HAP-1 (cell line): ENCODE measurements around the gene ABI1.

Experiments
- DNase-seq, 2 experiments: peaks; one replicate each; pipeline ENCODE4 v3.0.0-alpha.2; 2016 to 2020; ENCODE audit warnings: low spot score in 2 of 2
- H3K27me3 ChIP-seq: fragments of 250-450 bp; sonication (Bioruptor Pico); 2 replicates; pipeline ENCODE4 v1.5.1; 2020; ENCODE audit warnings: low read depth, mild to moderate bottlenecking, moderate library complexity
- H3K36me3 ChIP-seq: fragments of 250-450 bp; sonication (Bioruptor Pico); replicated peaks from 2 replicates; pipeline ENCODE4 v1.5.1; 2020; ENCODE audit warnings: mild to moderate bottlenecking
- H3K4me1 ChIP-seq: fragments of 250-450 bp; sonication (Bioruptor Pico); 2 replicates; pipeline ENCODE4 v1.5.1; 2020; ENCODE audit warnings: mild to moderate bottlenecking
- H3K4me3 ChIP-seq: fragments of 250-450 bp; sonication (Bioruptor Pico); 2 replicates; pipeline ENCODE4 v1.5.1; 2020; ENCODE audit warnings: mild to moderate bottlenecking, moderate library complexity
- H3K9me3 ChIP-seq: fragments of 250-450 bp; sonication (Bioruptor Pico); 2 replicates; pipeline ENCODE4 v1.5.1; 2020; ENCODE audit warnings: mild to moderate bottlenecking, moderate library complexity
- in situ Hi-C: fragments of 300-500 bp; cut with MboI; formaldehyde crosslinking; loops from 3 replicates; pipeline ENCODE4 v1.14.3; 2020; ENCODE audit warnings: low sequenced_read_pairs, inconsistent platforms, mixed read lengths

Gene ABI1

DNA sequence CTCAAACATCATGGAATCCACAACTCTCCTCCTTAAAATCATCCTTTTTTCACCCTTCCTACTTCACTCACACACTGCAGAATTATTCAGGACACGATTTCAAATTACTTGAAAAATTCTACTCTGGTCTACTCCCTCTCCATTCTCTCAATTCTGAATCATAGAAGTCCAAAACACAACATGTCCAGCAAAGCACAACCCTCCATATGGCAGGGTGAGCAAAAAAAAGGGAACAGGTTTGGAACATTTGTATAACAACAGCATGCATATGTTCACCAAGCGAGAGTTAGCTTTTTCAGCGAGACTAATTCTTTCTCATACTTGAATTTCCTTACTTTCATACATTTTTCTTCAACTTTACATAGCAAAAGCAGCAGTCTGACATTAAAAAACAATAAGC lies 73.4 kb downstream of the ABI1 start:
- Histone ChIP-seq H3K4me3 (no peak overlapping the region), H3K36me3 (no peaks in the 10 kb centered on the region), H3K4me1 (peaks cover 12% of the 10 kb centered on the region), H3K27me3 (no peaks in the 10 kb centered on the region), H3K9me3 (0 out of 2 replicates have a peak, but pooled peaks cover 2% of the 10 kb centered on the region)
- in situ Hi-C loops = no loop called here
- DNase-seq = no peak

DNA sequence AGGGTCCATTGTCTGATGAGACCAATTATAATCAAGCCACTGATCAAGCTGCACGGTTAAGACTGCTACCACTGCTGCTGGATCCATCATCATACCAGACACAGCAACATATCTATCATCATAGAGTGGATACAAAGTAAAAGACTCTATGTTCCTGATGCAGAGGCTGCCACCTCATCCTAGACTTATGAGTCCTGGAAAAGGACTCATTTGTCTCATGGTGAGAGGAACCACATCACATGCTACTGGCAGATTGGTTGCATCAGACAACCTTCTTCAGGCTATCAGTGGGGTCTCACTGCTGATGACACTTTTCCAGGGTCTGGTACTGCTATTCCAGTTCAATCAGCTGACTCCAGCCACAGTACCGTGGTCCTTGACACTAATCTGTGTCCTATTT lies 79.0 kb downstream of the ABI1 start:
- H3K27me3 ChIP-seq = no peaks in the 10 kb centered on the region
- DNase-seq = no peak
- in situ Hi-C loops = no loop called here
- H3K4me3 ChIP-seq = no peak overlapping the region
- peaks cover 33% of the 10 kb centered on the region for H3K4me1 ChIP-seq
- H3K36me3 ChIP-seq = no peaks in the 10 kb centered on the region
- no peaks in the 10 kb centered on the region for H3K9me3 ChIP-seq

DNA sequence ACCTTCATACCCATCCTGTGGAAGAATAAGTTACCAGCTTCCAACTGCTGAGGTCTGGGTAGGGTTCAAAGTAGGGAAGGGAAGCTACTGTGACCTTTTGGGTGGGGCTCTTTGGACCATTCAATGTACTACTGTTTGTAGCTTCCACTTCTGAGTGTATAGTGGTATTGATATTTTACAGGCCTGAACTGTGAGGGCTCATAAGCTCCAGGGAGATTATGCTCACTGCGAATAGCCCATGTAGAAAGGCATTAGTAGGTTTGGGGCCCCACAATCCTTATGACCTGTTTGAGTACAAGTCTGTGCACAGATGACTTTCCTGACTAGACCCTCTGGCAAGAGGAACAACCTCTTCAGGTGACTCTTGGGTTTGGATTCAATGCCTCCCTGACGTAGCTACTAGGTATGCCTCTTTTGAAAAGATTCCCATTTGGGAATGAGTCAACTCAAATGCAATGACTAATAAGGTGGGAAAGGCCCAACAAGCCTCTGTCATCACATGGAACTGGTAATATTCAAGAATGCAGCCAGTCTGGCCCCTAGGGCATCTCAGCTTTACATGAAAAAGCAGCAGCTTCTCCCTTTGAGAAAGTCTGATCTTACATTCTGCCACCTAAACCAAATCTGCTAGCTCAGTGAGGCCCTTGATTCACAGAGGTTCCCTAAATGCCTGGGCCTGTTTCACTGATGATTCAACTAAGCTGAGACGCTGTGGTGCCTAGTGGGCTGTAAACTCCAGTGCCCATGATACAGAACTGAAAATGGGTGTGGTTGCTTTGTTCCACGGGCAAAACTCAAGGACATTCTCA lies 79.8 kb downstream of the ABI1 start:
- H3K4me1 ChIP-seq = peaks cover 33% of the 10 kb centered on the region
- no peaks in the 10 kb centered on the region for H3K27me3 ChIP-seq
- H3K36me3 ChIP-seq = no peaks in the 10 kb centered on the region
- no peak overlapping the region for H3K4me3 ChIP-seq
- in situ Hi-C loops = no loop called here
- H3K9me3 ChIP-seq = no peaks in the 10 kb centered on the region
- peak; percentile 68 to 69 for DNase-seq

DNA sequence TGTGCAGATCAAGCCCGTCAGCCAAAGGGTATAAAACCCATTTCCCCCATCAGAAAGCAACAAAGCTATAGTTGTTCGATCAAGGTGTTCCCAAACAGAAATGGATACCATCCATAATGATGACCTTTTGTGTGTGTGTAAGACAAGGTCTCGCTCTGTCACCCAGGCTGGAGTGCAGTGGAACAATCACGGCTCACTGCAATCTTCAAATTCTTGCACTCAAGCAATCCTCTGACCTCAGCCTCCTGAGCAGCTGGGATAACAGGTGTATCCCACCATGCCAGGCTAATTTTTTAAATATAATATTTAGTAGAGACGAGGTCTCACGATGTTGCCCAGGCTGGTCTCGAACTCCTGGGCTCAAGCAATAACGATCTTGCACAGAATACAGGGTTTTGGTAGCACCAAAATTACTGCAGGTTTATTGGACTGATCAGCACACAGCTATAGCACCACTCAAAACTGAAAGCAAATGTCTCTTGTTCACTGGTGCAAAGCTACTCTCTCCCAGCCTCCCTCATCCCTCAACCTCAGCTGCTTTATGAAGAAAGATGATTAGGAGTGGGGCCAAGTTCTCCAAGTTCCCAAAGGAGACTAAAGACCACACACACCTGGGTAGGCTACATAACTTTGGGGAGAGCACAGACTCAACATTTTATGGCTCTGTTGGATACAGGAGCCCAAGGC lies 80.5 kb downstream of the ABI1 start:
- Histone ChIP-seq H3K36me3 (no peaks in the 10 kb centered on the region), H3K4me1 (peaks cover 33% of the 10 kb centered on the region), H3K27me3 (no peaks in the 10 kb centered on the region), H3K9me3 (no peaks in the 10 kb centered on the region), H3K4me3 (no peak overlapping the region)
- no peak for DNase-seq
- in situ Hi-C loops = no loop called here

DNA sequence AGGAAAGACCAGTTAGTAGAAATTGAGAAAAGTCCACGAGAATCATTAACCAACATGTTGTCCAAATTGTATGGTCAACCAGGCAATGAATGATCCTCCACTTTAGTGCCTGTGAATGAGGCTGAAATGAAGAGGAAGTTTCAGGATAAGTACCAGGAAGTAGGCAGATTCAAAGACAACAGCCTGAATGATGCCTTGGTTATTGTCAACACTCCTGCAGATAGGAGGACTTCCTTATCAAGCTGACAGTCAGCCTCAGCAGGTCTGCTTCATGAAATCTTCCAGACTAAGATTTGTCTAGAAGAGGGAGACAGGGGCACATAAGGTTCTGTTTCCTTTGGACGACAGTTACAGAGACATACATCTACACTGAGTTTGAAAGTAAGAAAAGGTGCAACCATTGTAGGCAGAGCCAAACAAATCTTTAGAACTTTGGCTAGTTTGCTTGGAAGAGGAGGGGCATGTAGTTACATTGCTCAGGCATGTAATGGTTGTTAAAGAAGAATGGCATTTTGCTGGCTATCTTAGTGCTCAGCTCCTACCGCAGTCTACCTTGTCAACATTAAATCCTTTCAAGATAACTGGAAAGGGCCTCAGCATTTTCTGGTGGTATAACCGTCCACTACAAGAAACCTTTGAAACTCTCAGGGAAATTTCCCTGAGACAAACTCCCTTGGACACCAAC lies 81.4 kb downstream of the ABI1 start:
- no peak for DNase-seq
- H3K4me1 ChIP-seq = peaks cover 36% of the 10 kb centered on the region
- no peaks in the 10 kb centered on the region for H3K36me3 ChIP-seq
- no peaks in the 10 kb centered on the region for H3K9me3 ChIP-seq
- no peak overlapping the region for H3K4me3 ChIP-seq
- in situ Hi-C loops = no loop called here
- no peaks in the 10 kb centered on the region for H3K27me3 ChIP-seq

DNA sequence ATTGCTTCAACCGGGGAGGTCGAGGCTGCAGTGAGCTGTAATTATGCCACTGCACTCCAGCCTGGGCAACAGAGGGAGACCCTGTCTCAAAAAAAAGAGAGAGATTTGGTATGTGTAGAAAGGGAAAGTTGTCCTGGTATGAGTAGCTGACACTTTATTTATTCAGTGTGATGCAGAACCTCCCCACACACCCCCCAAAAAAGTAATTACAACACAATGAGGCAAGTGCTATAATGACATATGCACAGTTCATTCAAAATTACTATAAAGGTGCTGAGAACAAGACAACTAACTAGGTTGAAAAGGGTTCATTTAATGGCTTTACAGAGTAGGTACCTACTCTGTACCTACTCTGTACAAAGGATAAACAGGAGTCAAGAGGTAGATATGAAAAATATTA lies 83.1 kb downstream of the ABI1 start:
- in situ Hi-C loops = no loop called here
- no peak for DNase-seq
- H3K27me3 ChIP-seq = no peaks in the 10 kb centered on the region
- no peaks in the 10 kb centered on the region for H3K36me3 ChIP-seq
- H3K9me3 ChIP-seq = no peaks in the 10 kb centered on the region
- peaks cover 38% of the 10 kb centered on the region for H3K4me1 ChIP-seq
- no peak overlapping the region for H3K4me3 ChIP-seq

DNA sequence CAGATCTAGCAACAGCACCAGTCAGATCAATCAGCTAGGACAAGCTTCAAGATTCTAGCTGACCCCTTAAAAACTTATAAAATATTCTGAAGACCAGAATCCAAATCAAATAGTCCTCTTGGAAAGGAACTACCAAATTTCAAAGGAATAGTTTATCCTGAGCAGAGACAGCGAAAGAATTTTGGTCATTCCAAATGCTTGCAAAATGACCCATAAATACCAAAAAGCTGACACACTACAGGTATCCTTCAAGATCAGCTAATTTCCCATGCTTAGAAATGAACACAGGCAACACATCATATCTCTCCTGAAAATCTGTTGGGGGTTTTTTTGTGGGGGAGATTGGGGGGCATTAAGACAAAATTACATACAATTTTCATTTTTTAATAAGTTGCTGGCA lies 84.5 kb downstream of the ABI1 start:
- H3K9me3 ChIP-seq = no peaks in the 10 kb centered on the region
- peaks cover 29% of the 10 kb centered on the region for H3K4me1 ChIP-seq
- no peaks in the 10 kb centered on the region for H3K36me3 ChIP-seq
- H3K27me3 ChIP-seq = no peaks in the 10 kb centered on the region
- H3K4me3 ChIP-seq = no peak overlapping the region
- in situ Hi-C loops = no loop called here
- no peak for DNase-seq

DNA sequence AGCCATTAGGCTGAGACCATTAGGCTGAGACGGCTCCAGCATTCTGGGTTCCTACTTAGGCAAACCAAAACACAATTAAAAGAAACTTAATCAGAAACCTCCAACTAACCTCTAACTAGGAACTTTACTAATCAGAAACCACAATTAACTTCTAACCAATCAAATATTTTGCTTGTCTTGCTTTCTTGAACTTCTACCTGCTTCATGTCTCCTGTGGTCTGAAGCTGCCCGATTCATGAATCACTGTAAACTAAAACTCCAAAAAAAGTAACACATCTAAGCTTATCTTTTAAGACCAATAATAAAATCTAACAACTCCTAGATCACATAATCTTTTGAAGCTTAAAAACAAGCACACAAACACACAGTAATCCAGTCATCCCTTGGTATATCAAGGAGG lies 87.1 kb downstream of the ABI1 start:
- Histone ChIP-seq H3K4me3 (no peak overlapping the region), H3K27me3 (no peaks in the 10 kb centered on the region), H3K9me3 (no peaks in the 10 kb centered on the region), H3K36me3 (no peaks in the 10 kb centered on the region), H3K4me1 (peaks cover 9% of the 10 kb centered on the region)
- no peak for DNase-seq
- in situ Hi-C loops = no loop called here

DNA sequence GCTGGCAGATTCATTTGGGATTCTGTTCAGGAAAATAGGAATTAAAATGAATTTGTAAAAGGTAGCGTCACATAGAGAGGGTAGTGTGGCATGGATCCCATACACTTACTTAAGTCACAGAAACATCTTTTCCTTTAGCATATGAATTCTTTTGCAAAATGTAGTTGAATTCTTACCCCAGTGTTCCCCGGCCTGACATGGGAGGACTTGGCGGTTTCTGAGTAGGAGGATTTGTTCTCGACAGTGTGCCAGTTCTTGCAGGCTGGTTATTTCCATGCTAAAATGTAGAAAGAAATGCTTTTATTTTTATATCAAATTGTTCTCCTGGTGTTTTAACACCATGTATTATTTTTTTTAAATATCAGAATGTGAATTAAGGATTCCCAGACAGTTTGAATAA lies 90.7 kb downstream of the ABI1 start:
- H3K27me3 ChIP-seq = no peaks in the 10 kb centered on the region
- no peak overlapping the region for H3K4me3 ChIP-seq
- no peaks in the 10 kb centered on the region for H3K9me3 ChIP-seq
- peaks cover 9% of the 10 kb centered on the region for H3K4me1 ChIP-seq
- in situ Hi-C loops = no loop called here
- no peaks in the 10 kb centered on the region for H3K36me3 ChIP-seq
- DNase-seq = no peak

DNA sequence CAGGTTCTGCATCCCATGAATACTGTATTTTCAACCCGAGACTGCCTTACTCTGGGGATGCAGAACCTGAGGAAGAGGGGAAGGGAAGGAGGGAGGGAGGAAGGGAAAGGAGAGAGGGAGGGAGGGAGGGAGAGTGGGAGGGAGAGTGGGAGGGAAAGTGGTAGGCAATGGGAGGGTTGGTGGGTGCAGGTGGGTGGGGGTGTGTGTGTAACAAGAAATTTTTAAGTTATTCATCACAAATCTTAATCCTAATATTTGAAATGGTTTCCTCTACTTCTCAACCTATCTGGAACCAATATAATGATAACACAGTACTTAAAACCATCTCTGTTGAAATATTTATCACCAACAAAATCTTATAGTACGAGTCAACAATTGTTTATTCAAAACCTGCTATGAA lies 95.2 kb downstream of the ABI1 start:
- H3K27me3 ChIP-seq = no peaks in the 10 kb centered on the region
- no peaks in the 10 kb centered on the region for H3K9me3 ChIP-seq
- no peak for DNase-seq
- no peak overlapping the region for H3K4me3 ChIP-seq
- in situ Hi-C loops = no loop called here
- H3K36me3 ChIP-seq = no peaks in the 10 kb centered on the region
- H3K4me1 ChIP-seq = no peaks in the 10 kb centered on the region

DNA sequence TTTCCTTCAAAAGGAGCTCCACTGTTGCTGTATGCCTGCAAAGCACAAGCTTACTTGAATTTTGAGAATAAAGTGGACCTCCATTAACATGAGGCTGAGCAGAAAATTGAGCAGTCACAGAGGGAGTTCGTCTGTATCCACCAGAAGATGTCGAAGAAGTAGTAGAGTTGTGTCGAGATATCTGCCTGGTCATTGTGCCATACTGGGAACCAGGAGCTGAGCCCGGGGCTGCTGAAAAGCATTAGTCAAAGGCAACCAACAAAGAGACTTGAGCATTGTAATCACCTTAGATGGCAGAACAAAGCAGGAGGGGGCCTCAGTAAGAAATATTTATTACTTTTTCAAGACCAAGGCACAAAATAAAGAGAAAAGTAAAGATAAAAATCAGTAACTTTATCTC lies 101.8 kb downstream of the ABI1 start:
- H3K4me1 ChIP-seq = peaks cover 21% of the 10 kb centered on the region
- in situ Hi-C loops = no loop called here
- DNase-seq = peak; percentile 26 to 36
- no peaks in the 10 kb centered on the region for H3K9me3 ChIP-seq
- H3K27me3 ChIP-seq = no peaks in the 10 kb centered on the region
- no peak overlapping the region for H3K4me3 ChIP-seq
- H3K36me3 ChIP-seq = peaks cover 5% of the 10 kb centered on the region; the same call in 1 of the 2 replicates

DNA sequence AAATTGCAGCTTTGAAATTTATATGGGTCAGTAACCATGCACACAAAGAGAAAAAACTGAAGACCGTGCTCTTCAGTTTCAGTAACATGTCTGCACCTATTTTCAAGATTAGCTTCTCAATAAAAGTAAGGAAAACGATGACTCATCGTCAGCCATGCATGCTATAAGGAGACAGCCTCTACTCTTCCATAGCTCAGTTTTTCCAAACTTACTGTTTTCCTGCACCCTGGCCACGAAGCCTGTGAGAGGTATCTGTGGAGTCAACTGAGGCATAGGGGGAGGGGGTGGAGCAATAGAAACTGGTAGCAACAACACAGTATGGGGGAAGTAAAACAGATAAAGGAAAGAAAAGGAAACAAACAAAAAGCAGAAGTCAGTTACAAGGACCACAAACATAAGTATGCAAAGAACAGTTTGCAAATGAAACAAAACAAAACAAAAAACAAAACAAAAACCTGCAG lies 105.3 kb downstream of the ABI1 start:
- H3K4me1 ChIP-seq = peaks cover 21% of the 10 kb centered on the region
- no peak overlapping the region for H3K4me3 ChIP-seq
- in situ Hi-C loops = no loop called here
- H3K27me3 ChIP-seq = no peaks in the 10 kb centered on the region
- H3K36me3 ChIP-seq = peaks cover 10% of the 10 kb centered on the region
- DNase-seq = no peak
- no peaks in the 10 kb centered on the region for H3K9me3 ChIP-seq

DNA sequence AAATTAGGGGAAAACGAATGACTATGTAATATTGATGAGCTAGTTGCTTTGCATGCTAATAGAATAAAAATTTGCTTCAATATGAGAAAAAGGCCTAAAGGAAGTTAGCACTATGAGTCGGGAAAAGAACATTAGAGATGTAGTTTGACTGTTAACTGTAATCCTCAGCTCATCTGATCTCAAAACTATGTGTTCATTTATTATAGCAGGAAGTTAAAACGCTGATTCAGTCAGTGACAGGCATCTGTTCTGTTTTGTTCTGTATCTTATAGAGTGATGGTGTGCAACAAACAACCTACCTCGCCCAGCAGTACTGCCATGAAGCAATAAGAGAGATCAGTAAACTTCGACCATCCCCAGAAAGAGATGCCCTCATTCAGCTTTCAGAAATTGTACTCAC lies 114.7 kb downstream of the ABI1 start:
- in situ Hi-C loops = loop anchor here (25.0 kb wide), 1 partner anchor 341 kb away; no protein-coding TSS in a partner anchor
- DNase-seq = no peak
- Histone ChIP-seq H3K9me3 (no peaks in the 10 kb centered on the region), H3K4me3 (no peak overlapping the region), H3K27me3 (no peaks in the 10 kb centered on the region), H3K36me3 (peaks cover 76% of the 10 kb centered on the region), H3K4me1 (peaks cover 21% of the 10 kb centered on the region)

DNA sequence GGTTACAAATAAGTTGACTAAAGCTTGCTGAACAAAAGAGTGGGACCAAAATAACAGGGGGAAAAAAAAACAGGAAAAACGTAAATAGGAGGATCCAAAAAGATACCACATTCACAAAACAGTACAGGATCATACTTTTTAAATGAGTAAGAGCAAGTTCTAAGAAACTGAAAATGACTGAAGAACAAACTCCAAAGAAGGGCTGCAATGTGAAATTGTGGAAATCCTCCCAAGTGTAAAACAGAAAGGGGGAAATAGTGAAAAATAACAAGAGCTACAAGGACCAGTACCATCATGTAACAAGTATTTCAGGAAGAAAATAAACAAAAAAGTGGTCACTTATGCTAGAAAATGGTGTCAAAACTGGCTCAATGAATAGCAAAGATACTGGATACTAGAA lies 116.9 kb downstream of the ABI1 start:
- peaks cover 83% of the 10 kb centered on the region for H3K36me3 ChIP-seq
- no peaks in the 10 kb centered on the region for H3K27me3 ChIP-seq
- H3K4me3 ChIP-seq = no peak overlapping the region
- H3K4me1 ChIP-seq = peaks cover 17% of the 10 kb centered on the region
- in situ Hi-C loops = loop anchor here (25.0 kb wide), 1 partner anchor 343 kb away; no protein-coding TSS in a partner anchor
- H3K9me3 ChIP-seq = no peaks in the 10 kb centered on the region
- DNase-seq = no peak
